ENCODE measurements around the gene GCC2.

GCC2 gene

DNA sequence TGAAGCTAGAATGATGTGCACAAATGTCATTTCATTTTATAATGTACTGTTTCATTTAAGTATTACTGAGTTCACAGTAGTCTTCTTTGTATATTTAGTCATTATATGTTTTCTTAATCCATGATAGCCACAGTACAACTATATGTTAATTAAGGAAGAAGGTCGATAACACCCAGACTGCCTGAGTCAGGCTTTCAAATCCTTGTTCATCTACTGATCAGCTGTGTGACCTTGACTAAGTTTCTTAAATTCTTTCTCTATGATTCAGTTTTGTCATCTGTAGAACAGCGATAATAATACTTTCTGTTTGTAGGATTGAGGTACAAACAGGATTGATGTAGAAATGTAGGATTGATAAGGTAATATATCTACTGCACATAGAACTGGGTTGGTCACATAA is 5.4 kb downstream of the GCC2 start:
- no peak for DNase-seq (ENCODE audit: low spot score)
- no peak for TF ChIP-seq CTCF (conservative IDR thresholded peaks at IDR 0.05; ENCODE audit: low read depth)
- POLR2A ChIA-PET (ENCODE audit: low non-redundant PET) = no interaction called here

DNA sequence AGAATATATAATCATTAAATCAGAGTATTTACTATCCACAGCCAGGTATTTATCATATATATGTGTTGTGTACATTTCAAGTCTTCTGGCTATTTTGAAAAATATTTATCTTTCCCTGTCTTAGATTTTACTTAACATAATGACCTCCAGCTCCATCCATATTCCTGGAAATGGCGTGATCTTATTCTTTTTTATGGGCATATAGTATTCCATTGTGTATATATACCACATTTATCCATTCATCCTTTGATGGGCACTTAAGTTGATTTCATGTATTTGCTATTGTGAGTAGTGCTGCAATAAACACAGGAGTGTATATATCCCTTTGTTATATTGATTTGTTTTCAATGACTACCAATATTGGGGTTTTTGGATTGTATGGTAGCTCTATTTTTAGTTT is 6.6 kb downstream of the GCC2 start:
- no peak for TF ChIP-seq CTCF (conservative IDR thresholded peaks at IDR 0.05; ENCODE audit: low read depth)
- no peak for DNase-seq (ENCODE audit: low spot score)
- ChIA-PET CTCF (no interaction called here), POLR2A (ENCODE audit: low non-redundant PET) (no interaction called here)
- no peak overlapping the region for H3K27ac ChIP-seq

More for the DNA sequence above, 5.4 kb downstream of the GCC2 start:
- no peak overlapping the region for H3K27ac ChIP-seq
- CTCF ChIA-PET = no interaction called here

- POLR2A ChIA-PET (ENCODE audit: low non-redundant PET) = no interaction called here
- no peak for DNase-seq (ENCODE audit: low spot score)
- no peak for TF ChIP-seq CTCF (conservative IDR thresholded peaks at IDR 0.05; ENCODE audit: low read depth)
- CTCF ChIA-PET = interaction anchor here (0.6 kb wide), 1 partner anchor 179 kb away, joined by 4 read pairs; no protein-coding TSS in a partner anchor
- H3K27ac ChIP-seq = no peak overlapping the region
These were observed 9.1 kb downstream of the GCC2 start for GRCh38 chr2:108458082-108458481.

GRCh38 chr2:108459441-108459840 is 10.4 kb downstream of the GCC2 start:
- DNase-seq (ENCODE audit: low spot score) = no peak
- no peak overlapping the region for H3K27ac ChIP-seq
- TF ChIP-seq CTCF (conservative IDR thresholded peaks at IDR 0.05; ENCODE audit: low read depth) = no peak
- ChIA-PET POLR2A (ENCODE audit: low non-redundant PET) (no interaction called here), CTCF (no interaction called here)

DNA sequence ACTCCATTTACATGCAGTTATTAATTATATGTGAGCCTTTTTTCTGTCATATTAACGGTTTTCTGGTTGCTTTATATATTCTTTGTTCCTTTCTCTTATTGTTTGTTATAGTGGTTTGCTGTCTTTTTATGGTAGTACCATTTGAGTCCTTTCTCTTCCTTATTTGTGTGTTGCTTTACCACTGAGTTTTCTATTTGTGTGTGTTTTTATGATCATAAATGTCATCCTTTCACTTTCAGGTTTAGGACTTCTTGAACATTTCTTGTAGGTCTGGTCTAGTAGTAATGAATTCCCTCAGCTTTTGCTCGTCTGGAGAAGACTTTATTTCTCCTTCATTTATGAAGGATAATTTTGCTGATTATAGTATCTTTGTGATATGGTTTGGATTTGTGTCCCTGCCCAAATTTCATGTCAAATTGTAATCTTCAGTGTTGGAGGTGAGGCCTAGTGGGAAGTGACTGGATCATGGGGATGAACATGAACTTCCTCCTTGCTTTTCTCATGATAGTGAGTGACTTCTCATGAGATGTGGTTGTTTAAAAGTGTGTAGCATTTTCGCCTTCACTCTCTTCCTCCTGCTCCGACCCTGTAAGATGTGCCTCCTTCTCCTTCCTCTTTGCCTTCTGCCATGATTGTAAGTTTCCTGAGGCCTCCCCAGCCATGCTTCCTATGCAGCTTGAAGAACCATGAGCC is 11.5 kb downstream of the GCC2 start:
- no peak for TF ChIP-seq CTCF (conservative IDR thresholded peaks at IDR 0.05; ENCODE audit: low read depth)
- DNase-seq (ENCODE audit: low spot score) = no peak
- H3K27ac ChIP-seq = no peak overlapping the region
- CTCF ChIA-PET = interaction anchor here (0.6 kb wide), 1 partner anchor 12 kb away, joined by 4 read pairs; no protein-coding TSS in a partner anchor
- POLR2A ChIA-PET (ENCODE audit: low non-redundant PET) = no interaction called here

DNA sequence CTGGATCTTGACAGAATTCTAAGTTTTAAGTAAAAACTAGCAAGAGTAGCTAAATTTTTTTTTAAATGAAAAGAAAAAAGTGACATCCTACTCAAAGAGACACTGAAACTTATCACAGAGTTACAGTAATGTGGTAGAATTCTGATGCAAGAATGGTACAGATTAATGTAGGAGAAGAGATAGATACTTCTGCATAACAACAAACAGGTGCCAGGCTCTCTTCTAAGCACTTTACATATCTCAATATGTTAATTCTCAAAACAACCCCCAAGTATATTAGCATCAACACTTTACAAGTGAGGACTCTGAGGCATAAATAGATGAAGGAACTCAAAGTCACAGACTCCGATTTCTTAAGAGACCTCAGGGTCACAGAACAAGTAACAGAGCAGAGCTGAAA is 28.1 kb downstream of the GCC2 start:
- CTCF ChIA-PET = interaction anchor here (0.6 kb wide), 1 partner anchor 451 kb away, joined by 3 read pairs; no protein-coding TSS in a partner anchor

More for the DNA sequence above, 28.1 kb downstream of the GCC2 start:
- no peak for TF ChIP-seq CTCF (conservative IDR thresholded peaks at IDR 0.05; ENCODE audit: low read depth)
- POLR2A ChIA-PET (ENCODE audit: low non-redundant PET) = no interaction called here
- no peak overlapping the region for H3K27ac ChIP-seq
- DNase-seq (ENCODE audit: low spot score) = no peak
